Stimulated activated naive CD8-positive, alpha-beta T cell treated with anti-CD3 and anti-CD28 coated beads, Interleukin-15, Interleukin-2, amounts not matched to agents 100 U/mL and 50 U/mL, for 24 hours (primary cell): ENCODE measurements around the gene IL1RAPL1.
"Not testable (repeated sequence)": the region's sequence is repeated elsewhere in the genome, so short reads cannot be mapped to it uniquely, and the experiment has no call there.

Experiments used
- ATAC-seq: fragments of 150-1000 bp; cut with Tn5 transposase; one replicate; pipeline ENCODE4 v1.10.0; 2021
- DNase-seq: peaks from one replicate; pipeline ENCODE4 v3.0.0; 2021

IL1RAPL1 gene

GRCh38 chrX:29281078-29281742 lies 694.0 kb downstream of the IL1RAPL1 start:
- ATAC-seq (no peak), DNase-seq (no peak)

- DNase-seq (no peak), ATAC-seq (no peak)
Measured at GRCh38 chrX:29285664-29286063, 698.4 kb downstream of the IL1RAPL1 start.

GRCh38 chrX:29295987-29296680 lies 708.9 kb downstream of the IL1RAPL1 start:
- ATAC-seq (no peak), DNase-seq (no peak)

- ATAC-seq (no peak), DNase-seq (no peak)
Measured at GRCh38 chrX:29297171-29297800, 710.0 kb downstream of the IL1RAPL1 start.

GRCh38 chrX:29299684-29300083 lies 712.4 kb downstream of the IL1RAPL1 start:
- ATAC-seq = no peak
- no peak for DNase-seq

- DNase-seq = no peak
- no peak for ATAC-seq
Measured at GRCh38 chrX:29308726-29309125, 721.5 kb downstream of the IL1RAPL1 start.

GRCh38 chrX:29315931-29316330 lies 728.7 kb downstream of the IL1RAPL1 start:
- DNase-seq (no peak), ATAC-seq (no peak)

- no peak for ATAC-seq
Measured at GRCh38 chrX:29318012-29318411, 730.8 kb downstream of the IL1RAPL1 start.

GRCh38 chrX:29332429-29332828 lies 745.2 kb downstream of the IL1RAPL1 start:
- not testable (repeated sequence) for DNase-seq, ATAC-seq

More at GRCh38 chrX:29318012-29318411, 730.8 kb downstream of the IL1RAPL1 start:
- DNase-seq = no peak

GRCh38 chrX:29333091-29333490 lies 745.8 kb downstream of the IL1RAPL1 start:
- not testable (repeated sequence) for DNase-seq, ATAC-seq

GRCh38 chrX:29348288-29348687 lies 761.0 kb downstream of the IL1RAPL1 start:
- ATAC-seq (no peak), DNase-seq (no peak)

GRCh38 chrX:29359276-29359675 lies 772.0 kb downstream of the IL1RAPL1 start:
- DNase-seq (no peak), ATAC-seq (no peak)

- not testable (repeated sequence) for ATAC-seq, DNase-seq
Measured at GRCh38 chrX:29374765-29375164, 787.5 kb downstream of the IL1RAPL1 start.

GRCh38 chrX:29376584-29376983 lies 789.3 kb downstream of the IL1RAPL1 start:
- DNase-seq (no peak), ATAC-seq (no peak)

- ATAC-seq (no peak), DNase-seq (no peak)
Measured at GRCh38 chrX:29382811-29383210, 795.6 kb downstream of the IL1RAPL1 start.

- no peak for ATAC-seq
- DNase-seq = no peak
Measured at GRCh38 chrX:29388509-29388908, 801.3 kb downstream of the IL1RAPL1 start.

- ATAC-seq (no peak), DNase-seq (no peak)
Measured at GRCh38 chrX:29397506-29397905, 810.3 kb downstream of the IL1RAPL1 start.

- DNase-seq (no peak), ATAC-seq (no peak)
Measured at GRCh38 chrX:29407357-29407756, 820.1 kb downstream of the IL1RAPL1 start.

GRCh38 chrX:29419774-29420553 lies 832.7 kb downstream of the IL1RAPL1 start:
- DNase-seq (no peak), ATAC-seq (no peak)

GRCh38 chrX:29422034-29422433 lies 834.8 kb downstream of the IL1RAPL1 start:
- no peak for ATAC-seq
- no peak for DNase-seq

- DNase-seq (no peak), ATAC-seq (no peak)
Measured at GRCh38 chrX:29431895-29432294, 844.6 kb downstream of the IL1RAPL1 start.

- DNase-seq = no peak
Measured at GRCh38 chrX:29432534-29432933, 845.3 kb downstream of the IL1RAPL1 start.

More at GRCh38 chrX:29432534-29432933, 845.3 kb downstream of the IL1RAPL1 start:
- ATAC-seq = no peak
